WI38 (cell line): ENCODE measurements around the gene COLGALT1.

Experiments used
- H3K4me3 ChIP-seq: 2 replicates; pipeline ENCODE4 v1.5.1; 2011; ENCODE audit warnings: low read depth, mild to moderate bottlenecking, control low read depth, low read length
- CTCF ChIP-seq: IDR thresholded peaks from 2 replicates; pipeline ENCODE4 v1.5.1; 2012; ENCODE audit warnings: low read depth, mild to moderate bottlenecking, control low read depth, low read length

COLGALT1 gene

GRCh38 chr19:17553256-17553655, 2.2 kb upstream of the COLGALT1 start:
- peak overlapping the region; percentile 21; the same call in 1 of the 2 replicates for H3K4me3 ChIP-seq
- no peak for TF ChIP-seq CTCF

GRCh38 chr19:17554968-17555479, 425 bp upstream of the COLGALT1 start:
- no peak for TF ChIP-seq CTCF
- peak overlapping the region; percentile 85 for H3K4me3 ChIP-seq

GRCh38 chr19:17555929-17556813, 722 bp downstream of the COLGALT1 start:
- no peak for TF ChIP-seq CTCF
- peak overlapping the region; percentile 85 for H3K4me3 ChIP-seq

- peak overlapping the region; percentile 85 for H3K4me3 ChIP-seq
- no peak for TF ChIP-seq CTCF
Observed at GRCh38 chr19:17556995-17557394, 1.5 kb downstream of the COLGALT1 start.

GRCh38 chr19:17557466-17557865, 2.0 kb downstream of the COLGALT1 start:
- TF ChIP-seq CTCF = no peak
- no peak overlapping the region for H3K4me3 ChIP-seq

- TF ChIP-seq CTCF = no peak
- no peak overlapping the region for H3K4me3 ChIP-seq
Observed at GRCh38 chr19:17560205-17560595, 4.8 kb downstream of the COLGALT1 start.

- TF ChIP-seq CTCF = no peak
- H3K4me3 ChIP-seq = no peak overlapping the region
Observed at GRCh38 chr19:17562097-17562496, 6.6 kb downstream of the COLGALT1 start.
